Mucosa of rectum (tissue), 2 donors: Measurements from ENCODE around the gene IQSEC2.

Experiments
- H3K27ac ChIP-seq, 2 donors: one replicate each; pipeline ENCODE4 v1.7.0; 2013; ENCODE audit warnings: inconsistent platforms in 2 of 2, low read depth in 2 of 2, low read length in 2 of 2
- H3K27me3 ChIP-seq, 2 donors: one replicate each; pipeline ENCODE4 v1.7.0; 2013; ENCODE audit warnings: low read length in 2 of 2; ENCODE audit not compliant: control insufficient read depth in 2 of 2, insufficient read depth in 2 of 2
- H3K36me3 ChIP-seq, 2 donors: one replicate each; pipeline ENCODE4 v1.7.0; 2013; ENCODE audit warnings: low read length in 2 of 2; ENCODE audit not compliant: control insufficient read depth in 2 of 2, insufficient read depth in 2 of 2
- H3K4me1 ChIP-seq, 2 donors: one replicate each; pipeline ENCODE4 v1.7.0; 2013; ENCODE audit warnings: low read length in 2 of 2, mild to moderate bottlenecking in 1 of 2; ENCODE audit not compliant: control insufficient read depth in 2 of 2, insufficient read depth in 2 of 2
- H3K4me3 ChIP-seq, 2 donors: one replicate each; pipeline ENCODE4 v1.7.0; 2013; ENCODE audit warnings: low read length in 2 of 2
- H3K9ac ChIP-seq, 2 donors: one replicate each; pipeline ENCODE4 v1.7.0; 2013; ENCODE audit warnings: low read length in 2 of 2, low read depth in 1 of 2, mild to moderate bottlenecking in 1 of 2
- H3K9me3 ChIP-seq, 2 donors: one replicate each; pipeline ENCODE4 v1.7.0; 2013; ENCODE audit warnings: low read length in 2 of 2; ENCODE audit not compliant: control insufficient read depth in 2 of 2
- donor health status: healthy.
- donor health status: Normal muscosa, but diverticular disease.

IQSEC2 gene

DNA sequence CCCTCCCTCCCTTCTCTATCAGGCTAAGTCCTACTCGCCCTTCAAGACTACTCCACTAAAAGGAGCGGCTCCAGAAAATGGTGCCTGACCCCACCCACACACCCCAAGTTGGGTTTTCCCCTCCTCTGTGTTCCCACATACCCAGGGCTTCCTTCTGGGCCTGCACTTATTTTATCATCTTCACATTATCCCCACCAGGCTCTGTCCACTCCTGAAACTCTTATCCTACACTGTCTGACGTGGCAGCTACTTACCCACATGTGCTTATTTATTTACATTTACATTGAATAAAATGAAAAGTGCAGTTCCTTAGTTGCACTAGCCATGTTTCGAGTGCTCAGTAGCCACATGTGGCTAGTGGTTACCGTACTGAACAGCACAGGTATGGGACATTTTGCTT, 51.3 kb downstream of the IQSEC2 start:
- peaks cover 0 to 5% of the 10 kb centered on the region in 2 donors for H3K27me3 ChIP-seq
- H3K9me3 ChIP-seq, result no peaks in the 10 kb centered on the region
- no peak overlapping the region for H3K9ac ChIP-seq
- no peaks in the 10 kb centered on the region for H3K36me3 ChIP-seq
- peaks cover 0 to 5% of the 10 kb centered on the region in 2 donors for H3K4me1 ChIP-seq
- H3K27ac ChIP-seq, result no peak overlapping the region
- H3K4me3 ChIP-seq, result no peak overlapping the region

DNA sequence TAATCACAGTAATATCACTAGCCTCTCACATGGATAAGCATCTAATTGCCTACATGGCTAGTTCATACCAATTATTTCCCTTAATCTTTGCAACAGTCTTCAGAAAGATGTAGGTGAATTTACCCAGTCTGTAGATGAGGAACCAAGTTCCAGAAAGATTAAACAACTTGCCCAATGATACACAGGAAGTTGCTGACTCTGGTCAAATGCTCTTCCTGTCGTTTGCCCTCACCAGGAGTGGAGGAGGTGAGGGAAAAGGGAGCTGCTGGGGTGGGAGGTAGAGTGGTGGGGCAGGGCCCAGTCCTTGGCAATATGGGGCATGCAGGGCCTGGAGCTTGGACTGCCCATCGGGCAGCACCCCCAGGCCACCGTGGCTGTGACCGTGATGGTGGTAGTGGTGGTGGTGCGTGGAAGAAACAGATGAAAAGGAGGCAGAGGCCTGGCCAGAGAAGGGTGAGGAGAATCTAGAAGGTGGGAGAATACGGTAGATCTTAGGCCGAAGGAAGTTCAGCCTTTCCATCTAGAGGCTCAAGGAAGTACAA, 54.1 kb downstream of the IQSEC2 start:
- Histone ChIP-seq H3K27ac (no peak overlapping the region), H3K36me3 (no peaks in the 10 kb centered on the region), H3K4me1 (peaks cover 19 to 21% of the 10 kb centered on the region in 2 donors), H3K9me3 (no peaks in the 10 kb centered on the region), H3K4me3 (no peak overlapping the region), H3K27me3 (peaks cover 0 to 2% of the 10 kb centered on the region in 2 donors), H3K9ac (no peak overlapping the region)

DNA sequence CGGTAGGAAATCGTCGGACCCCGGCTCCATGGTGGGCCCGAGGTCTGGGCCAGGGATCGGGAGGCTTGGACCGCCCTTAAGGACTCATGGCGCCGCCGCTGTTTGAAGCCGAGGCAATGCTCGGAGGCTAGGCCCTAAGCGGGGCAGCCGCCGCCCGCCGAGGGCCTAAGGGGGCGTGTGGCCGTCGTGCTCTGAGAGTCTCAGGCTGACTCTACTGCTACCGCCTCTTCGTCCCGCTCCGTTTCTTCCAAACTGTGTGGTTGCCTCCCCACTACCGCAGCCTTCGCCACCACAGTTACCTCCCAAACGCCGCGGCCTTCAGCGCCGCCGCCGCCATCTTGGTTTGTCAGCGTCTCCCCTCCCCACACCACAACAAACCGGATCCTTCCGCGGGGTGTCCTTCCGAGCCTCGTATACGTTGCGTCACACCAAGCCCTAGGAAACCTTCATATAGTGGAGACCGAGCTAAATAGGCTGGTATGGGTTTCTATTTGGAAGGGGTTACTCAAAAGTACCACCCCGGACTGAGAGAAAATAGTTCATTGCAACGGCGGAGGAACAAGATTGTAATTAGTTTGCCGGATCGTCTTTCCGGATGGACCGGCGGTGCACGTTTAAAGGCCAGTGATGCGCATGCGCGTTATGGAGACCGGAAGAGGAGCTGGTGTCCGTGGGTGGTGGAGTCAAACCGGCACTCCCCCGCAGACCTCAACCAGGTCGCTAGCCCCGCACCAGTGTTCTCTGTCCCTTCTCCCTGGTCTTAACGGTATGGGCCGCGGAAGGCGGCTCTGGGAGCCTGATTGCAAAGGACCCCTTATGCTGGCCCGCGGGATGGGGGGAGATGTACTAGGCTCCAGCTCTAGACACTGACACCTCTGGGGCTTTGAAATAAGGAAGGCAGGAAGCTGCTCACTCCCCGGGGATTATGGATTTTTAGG, 56.3 kb downstream of the IQSEC2 start, which contains the start of gene KDM5C:
KDM5C (minus strand) TSS at position 348 of the 938 bp plus-strand sequence; CDS start at position 30, 318 bp downstream.
- Histone ChIP-seq H3K9ac (peak within 1 kb of the TSS; percentile 98), H3K4me1 (peaks cover 23 to 24% of the 10 kb centered on the region in 2 donors), H3K27me3 (no peaks in the 10 kb centered on the region), H3K9me3 (no peaks in the 10 kb centered on the region), H3K36me3 (peaks cover 13% of the 10 kb centered on the region in 2 donors), H3K4me3 (peak within 1 kb of the TSS; percentile 94 to 96), H3K27ac (peak within 1 kb of the TSS; percentile 83 to 84)

DNA sequence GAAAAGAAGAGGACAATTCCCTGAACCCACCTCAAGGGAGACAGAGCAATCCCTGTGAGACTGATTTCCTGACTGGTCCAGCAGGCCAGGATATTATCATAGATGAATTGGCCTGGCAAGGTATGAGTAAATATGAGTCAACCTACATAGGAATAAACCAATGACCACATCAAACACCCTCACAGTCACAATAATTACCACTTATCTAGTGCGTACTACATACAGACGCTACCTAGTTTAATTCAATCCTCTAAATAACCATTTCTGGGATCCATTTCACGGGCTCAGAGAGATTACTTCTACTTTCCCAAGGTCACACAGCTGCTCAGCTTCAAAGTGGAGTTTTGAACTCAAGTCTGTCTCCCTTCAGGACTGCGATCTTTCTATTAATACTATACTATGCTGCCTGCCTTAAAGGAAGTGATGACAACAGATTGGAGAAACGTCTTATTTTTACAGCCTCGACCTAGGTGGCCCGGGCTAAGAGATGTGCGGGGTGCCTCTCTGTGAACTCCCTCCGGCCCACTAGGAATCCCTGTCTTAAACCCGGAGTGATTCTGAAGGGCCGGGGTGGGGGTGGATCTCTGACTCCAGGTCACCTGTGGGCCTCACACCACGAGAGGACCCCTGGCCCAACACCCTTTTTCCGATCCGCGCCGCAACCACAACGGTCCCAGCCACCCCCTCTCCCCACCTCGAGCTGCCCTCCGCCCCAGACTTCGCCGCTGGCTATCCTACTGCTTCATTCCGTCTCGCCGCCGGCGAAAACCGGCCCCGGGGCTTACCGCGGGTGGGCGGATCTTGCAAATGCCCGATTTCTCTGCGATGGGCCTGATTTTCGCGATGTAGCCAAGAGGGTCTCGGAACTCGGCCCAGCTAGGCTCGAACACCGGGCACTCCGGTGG, 57.2 kb downstream of the IQSEC2 start:
- peak overlapping the region; percentile 94 to 96 for H3K4me3 ChIP-seq
- H3K4me1 ChIP-seq, result peaks cover 23 to 24% of the 10 kb centered on the region in 2 donors

DNA sequence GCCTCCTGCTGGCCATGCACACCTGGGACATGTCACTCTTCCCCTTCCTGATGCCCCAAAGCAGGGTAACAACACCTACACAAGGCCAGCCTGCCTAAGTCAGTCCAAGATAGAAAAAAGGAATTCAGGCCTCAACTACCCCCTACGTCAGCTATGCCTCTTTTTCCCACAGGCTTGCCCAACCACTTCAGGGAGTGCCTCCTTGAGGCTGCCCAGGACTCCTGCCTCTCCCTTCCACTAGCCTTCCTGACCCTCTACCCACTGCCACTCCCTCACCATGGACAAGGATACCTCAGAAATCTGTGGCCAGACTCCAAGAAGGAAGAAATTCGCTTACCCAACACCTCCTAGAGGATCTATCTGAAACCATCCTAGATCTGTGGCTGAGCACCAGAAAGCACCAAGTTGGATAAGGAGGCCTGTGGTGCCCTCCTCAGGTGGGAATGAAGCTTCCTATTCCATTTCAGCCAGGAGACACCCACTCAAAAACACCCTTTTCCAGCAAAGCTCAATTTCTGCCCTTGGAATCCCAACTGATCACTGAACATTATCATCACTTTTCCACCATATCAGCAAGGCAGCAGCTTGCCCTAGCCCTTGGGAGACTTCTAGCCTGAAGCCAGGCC, 58.2 kb downstream of the IQSEC2 start:
- Histone ChIP-seq H3K27ac (no peak overlapping the region), H3K9ac (peak overlapping the region; percentile 98), H3K4me1 (peaks cover 23 to 24% of the 10 kb centered on the region in 2 donors)

More for the DNA sequence above, 57.2 kb downstream of the IQSEC2 start:
- no peaks in the 10 kb centered on the region for H3K9me3 ChIP-seq
- no peaks in the 10 kb centered on the region for H3K27me3 ChIP-seq
- H3K36me3 ChIP-seq, result peaks cover 21 to 23% of the 10 kb centered on the region in 2 donors
- H3K9ac ChIP-seq, result peak overlapping the region; percentile 98
- peak overlapping the region; percentile 83 to 84 for H3K27ac ChIP-seq

More for the DNA sequence above, 58.2 kb downstream of the IQSEC2 start:
- Histone ChIP-seq H3K4me3 (peak overlapping the region; percentile 94 to 96), H3K27me3 (no peaks in the 10 kb centered on the region), H3K9me3 (no peaks in the 10 kb centered on the region), H3K36me3 (peaks cover 30 to 32% of the 10 kb centered on the region in 2 donors)
